NT2/D1 (cell line): Measurements from ENCODE around the gene OTULIN.

Source experiments
- SUZ12 ChIP-seq: IDR thresholded peaks from 2 replicates; pipeline ENCODE4 v1.6.1; 2011; ENCODE audit not compliant: insufficient read length, insufficient read depth; ENCODE audit errors: extremely low read depth
- YY1 ChIP-seq: IDR thresholded peaks from 2 replicates; pipeline ENCODE4 v1.6.1; 2011; ENCODE audit not compliant: insufficient read length, insufficient read depth
- ZNF274 ChIP-seq: IDR thresholded peaks from 2 replicates; pipeline ENCODE4 v1.6.1; 2011; ENCODE audit warnings: mild to moderate bottlenecking, low read depth, low read length

- TF ChIP-seq ZNF274 (no peak), YY1 (no peak), SUZ12 (no peak)
Measured at GRCh38 chr5:14744296-14745187, 80.0 kb downstream of the OTULIN start.
